ENCODE measurements around the gene PRKN. TPM values are rescaled to one million over a fixed set of nuclear protein-coding genes. Genes with fewer than 3 reads are reported as not detected.

PRKN gene
- total and polyA plus RNA-seq, 2 experiments from 2014 or later = 0.10 to 0.84 TPM

DNA sequence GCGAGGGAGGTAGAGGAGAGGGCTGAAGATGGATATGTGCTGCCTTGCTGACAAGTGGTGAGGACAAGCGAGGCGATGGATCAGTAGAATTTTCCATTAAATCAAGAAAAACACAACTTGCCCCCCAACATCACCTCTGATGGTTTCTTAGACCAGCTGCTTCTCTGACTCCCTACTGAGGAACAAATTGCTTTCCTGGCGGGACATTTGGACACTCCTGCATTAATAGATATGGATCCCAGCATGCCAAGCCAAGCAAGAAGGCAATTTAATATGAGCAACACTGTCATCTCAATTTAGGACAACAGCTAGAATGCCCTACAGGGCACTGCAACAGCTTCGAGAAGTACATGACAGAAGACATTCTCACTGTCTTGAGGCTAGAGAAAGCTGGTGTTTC, 1205.3 kb downstream of the PRKN start (continued):
- TF ChIP-seq, protein P1, sequence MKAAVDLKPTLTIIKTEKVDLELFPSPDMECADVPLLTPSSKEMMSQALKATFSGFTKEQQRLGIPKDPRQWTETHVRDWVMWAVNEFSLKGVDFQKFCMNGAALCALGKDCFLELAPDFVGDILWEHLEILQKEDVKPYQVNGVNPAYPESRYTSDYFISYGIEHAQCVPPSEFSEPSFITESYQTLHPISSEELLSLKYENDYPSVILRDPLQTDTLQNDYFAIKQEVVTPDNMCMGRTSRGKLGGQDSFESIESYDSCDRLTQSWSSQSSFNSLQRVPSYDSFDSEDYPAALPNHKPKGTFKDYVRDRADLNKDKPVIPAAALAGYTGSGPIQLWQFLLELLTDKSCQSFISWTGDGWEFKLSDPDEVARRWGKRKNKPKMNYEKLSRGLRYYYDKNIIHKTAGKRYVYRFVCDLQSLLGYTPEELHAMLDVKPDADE (IDR thresholded peaks at IDR 0.05) = no peak

DNA sequence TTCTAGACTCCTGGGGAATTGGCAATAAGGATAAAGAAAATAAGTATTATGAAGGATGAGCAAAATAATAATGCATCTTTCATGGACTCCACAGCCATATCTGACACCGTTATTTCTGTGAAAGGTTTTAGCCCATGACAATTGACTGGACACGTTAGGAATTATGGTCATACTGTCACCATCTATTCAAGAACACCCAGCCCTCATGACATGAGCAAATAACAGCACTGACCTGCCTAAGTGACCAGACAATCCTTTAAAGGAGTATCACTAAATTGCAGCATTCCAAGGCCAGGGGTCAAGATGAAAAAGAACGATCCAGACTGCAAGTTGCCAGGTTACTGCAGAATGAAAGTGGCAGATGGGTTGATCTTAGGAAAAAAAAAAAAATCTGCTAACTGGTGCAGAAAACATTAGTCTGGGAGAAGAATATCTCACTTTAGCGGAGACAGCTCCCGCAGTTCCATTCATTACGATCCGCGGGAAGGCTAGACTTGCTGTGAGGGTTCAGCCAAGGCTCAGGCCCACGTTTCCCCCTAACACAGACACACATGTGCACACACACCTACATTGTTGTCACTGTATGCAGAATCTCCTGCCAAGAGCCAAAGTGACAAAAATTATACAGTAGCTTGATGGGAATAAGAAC, 1216.0 kb downstream of the PRKN start:
- H3K27me3 Mint-ChIP-seq (ENCODE audit: insufficient read depth, low read depth, poor library complexity) = no peaks in the 10 kb centered on the region
- TF ChIP-seq, protein P2, sequence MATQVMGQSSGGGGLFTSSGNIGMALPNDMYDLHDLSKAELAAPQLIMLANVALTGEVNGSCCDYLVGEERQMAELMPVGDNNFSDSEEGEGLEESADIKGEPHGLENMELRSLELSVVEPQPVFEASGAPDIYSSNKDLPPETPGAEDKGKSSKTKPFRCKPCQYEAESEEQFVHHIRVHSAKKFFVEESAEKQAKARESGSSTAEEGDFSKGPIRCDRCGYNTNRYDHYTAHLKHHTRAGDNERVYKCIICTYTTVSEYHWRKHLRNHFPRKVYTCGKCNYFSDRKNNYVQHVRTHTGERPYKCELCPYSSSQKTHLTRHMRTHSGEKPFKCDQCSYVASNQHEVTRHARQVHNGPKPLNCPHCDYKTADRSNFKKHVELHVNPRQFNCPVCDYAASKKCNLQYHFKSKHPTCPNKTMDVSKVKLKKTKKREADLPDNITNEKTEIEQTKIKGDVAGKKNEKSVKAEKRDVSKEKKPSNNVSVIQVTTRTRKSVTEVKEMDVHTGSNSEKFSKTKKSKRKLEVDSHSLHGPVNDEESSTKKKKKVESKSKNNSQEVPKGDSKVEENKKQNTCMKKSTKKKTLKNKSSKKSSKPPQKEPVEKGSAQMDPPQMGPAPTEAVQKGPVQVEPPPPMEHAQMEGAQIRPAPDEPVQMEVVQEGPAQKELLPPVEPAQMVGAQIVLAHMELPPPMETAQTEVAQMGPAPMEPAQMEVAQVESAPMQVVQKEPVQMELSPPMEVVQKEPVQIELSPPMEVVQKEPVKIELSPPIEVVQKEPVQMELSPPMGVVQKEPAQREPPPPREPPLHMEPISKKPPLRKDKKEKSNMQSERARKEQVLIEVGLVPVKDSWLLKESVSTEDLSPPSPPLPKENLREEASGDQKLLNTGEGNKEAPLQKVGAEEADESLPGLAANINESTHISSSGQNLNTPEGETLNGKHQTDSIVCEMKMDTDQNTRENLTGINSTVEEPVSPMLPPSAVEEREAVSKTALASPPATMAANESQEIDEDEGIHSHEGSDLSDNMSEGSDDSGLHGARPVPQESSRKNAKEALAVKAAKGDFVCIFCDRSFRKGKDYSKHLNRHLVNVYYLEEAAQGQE (IDR thresholded peaks at IDR 0.05; ENCODE audit: unreplicated experiment) = no peak
- TF ChIP-seq STAT1 (IDR thresholded peaks at IDR 0.05; ENCODE audit: unreplicated experiment) = no peak
- no peak for TF ChIP-seq POLR2AphosphoS5 (IDR thresholded peaks at IDR 0.05; ENCODE audit: low read depth)
- no peak for TF ChIP-seq NANOG (IDR thresholded peaks at IDR 0.05; ENCODE audit: borderline replicate concordance)
- TF ChIP-seq, protein P1 (IDR thresholded peaks at IDR 0.05) = no peak
- TF ChIP-seq CREB1 (CRISPR knock-in tag; IDR thresholded peaks at IDR 0.05; ENCODE audit: low read depth) = no peak
- TF ChIP-seq ZNF114 (CRISPR knock-in tag; IDR thresholded peaks at IDR 0.05) = no peak
- TF ChIP-seq, protein P3, sequence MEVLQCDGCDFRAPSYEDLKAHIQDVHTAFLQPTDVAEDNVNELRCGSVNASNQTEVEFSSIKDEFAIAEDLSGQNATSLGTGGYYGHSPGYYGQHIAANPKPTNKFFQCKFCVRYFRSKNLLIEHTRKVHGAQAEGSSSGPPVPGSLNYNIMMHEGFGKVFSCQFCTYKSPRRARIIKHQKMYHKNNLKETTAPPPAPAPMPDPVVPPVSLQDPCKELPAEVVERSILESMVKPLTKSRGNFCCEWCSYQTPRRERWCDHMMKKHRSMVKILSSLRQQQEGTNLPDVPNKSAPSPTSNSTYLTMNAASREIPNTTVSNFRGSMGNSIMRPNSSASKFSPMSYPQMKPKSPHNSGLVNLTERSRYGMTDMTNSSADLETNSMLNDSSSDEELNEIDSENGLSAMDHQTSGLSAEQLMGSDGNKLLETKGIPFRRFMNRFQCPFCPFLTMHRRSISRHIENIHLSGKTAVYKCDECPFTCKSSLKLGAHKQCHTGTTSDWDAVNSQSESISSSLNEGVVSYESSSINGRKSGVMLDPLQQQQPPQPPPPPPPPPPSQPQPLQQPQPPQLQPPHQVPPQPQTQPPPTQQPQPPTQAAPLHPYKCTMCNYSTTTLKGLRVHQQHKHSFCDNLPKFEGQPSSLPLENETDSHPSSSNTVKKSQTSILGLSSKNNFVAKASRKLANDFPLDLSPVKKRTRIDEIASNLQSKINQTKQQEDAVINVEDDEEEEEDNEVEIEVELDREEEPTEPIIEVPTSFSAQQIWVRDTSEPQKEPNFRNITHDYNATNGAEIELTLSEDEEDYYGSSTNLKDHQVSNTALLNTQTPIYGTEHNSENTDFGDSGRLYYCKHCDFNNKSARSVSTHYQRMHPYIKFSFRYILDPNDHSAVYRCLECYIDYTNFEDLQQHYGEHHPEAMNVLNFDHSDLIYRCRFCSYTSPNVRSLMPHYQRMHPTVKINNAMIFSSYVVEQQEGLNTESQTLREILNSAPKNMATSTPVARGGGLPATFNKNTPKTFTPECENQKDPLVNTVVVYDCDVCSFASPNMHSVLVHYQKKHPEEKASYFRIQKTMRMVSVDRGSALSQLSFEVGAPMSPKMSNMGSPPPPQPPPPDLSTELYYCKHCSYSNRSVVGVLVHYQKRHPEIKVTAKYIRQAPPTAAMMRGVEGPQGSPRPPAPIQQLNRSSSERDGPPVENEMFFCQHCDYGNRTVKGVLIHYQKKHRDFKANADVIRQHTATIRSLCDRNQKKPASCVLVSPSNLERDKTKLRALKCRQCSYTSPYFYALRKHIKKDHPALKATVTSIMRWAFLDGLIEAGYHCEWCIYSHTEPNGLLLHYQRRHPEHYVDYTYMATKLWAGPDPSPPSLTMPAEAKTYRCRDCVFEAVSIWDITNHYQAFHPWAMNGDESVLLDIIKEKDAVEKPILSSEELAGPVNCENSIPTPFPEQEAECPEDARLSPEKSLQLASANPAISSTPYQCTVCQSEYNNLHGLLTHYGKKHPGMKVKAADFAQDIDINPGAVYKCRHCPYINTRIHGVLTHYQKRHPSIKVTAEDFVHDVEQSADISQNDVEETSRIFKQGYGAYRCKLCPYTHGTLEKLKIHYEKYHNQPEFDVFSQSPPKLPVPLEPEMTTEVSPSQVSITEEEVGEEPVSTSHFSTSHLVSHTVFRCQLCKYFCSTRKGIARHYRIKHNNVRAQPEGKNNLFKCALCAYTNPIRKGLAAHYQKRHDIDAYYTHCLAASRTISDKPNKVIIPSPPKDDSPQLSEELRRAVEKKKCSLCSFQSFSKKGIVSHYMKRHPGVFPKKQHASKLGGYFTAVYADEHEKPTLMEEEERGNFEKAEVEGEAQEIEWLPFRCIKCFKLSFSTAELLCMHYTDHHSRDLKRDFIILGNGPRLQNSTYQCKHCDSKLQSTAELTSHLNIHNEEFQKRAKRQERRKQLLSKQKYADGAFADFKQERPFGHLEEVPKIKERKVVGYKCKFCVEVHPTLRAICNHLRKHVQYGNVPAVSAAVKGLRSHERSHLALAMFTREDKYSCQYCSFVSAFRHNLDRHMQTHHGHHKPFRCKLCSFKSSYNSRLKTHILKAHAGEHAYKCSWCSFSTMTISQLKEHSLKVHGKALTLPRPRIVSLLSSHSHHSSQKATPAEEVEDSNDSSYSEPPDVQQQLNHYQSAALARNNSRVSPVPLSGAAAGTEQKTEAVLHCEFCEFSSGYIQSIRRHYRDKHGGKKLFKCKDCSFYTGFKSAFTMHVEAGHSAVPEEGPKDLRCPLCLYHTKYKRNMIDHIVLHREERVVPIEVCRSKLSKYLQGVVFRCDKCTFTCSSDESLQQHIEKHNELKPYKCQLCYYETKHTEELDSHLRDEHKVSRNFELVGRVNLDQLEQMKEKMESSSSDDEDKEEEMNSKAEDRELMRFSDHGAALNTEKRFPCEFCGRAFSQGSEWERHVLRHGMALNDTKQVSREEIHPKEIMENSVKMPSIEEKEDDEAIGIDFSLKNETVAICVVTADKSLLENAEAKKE (CRISPR knock-in tag; IDR thresholded peaks at IDR 0.05) = no peak
- TF ChIP-seq EZH2 (IDR thresholded peaks at IDR 0.05; ENCODE audit: low read depth, unreplicated experiment) = no peak
- no peak for TF ChIP-seq ZNF331 (CRISPR knock-in tag; IDR thresholded peaks at IDR 0.05; ENCODE audit: low read depth)
- no peak for TF ChIP-seq JUNB (IDR thresholded peaks at IDR 0.05; ENCODE audit: unreplicated experiment)
- TF ChIP-seq EZH2phosphoT487 (IDR thresholded peaks at IDR 0.05; ENCODE audit: unreplicated experiment) = no peak

More for the DNA sequence above, 1216.0 kb downstream of the PRKN start:
- H3K4me1 ChIP-seq (ENCODE audit: insufficient read depth) = no peaks in the 10 kb centered on the region
- H3K9me2 ChIP-seq (ENCODE audit: insufficient read depth) = no peaks in the 10 kb centered on the region
- ATAC-seq = no peak
- H2AFZ ChIP-seq = no peak overlapping the region
- Mint-ChIP-seq H3K9me3 (no peaks in the 10 kb centered on the region), H3K4me1 (no peaks in the 10 kb centered on the region; the same call in 2 of the 3 replicates), H3K27ac (no peak overlapping the region), H3K36me3 (ENCODE audit: low read depth) (no peaks in the 10 kb centered on the region), H3K4me3 (no peak overlapping the region)
- no peak overlapping the region for H3K4me3 ChIP-seq
- no peak overlapping the region for H3K27ac ChIP-seq (ENCODE audit: low read depth)
- H3K36me3 ChIP-seq (ENCODE audit: insufficient read depth) = no peaks in the 10 kb centered on the region; the same call in 1 of the 2 replicates
- H3K27me3 ChIP-seq (ENCODE audit: insufficient read depth) = no peaks in the 10 kb centered on the region
- no peaks in the 10 kb centered on the region for H3F3A ChIP-seq (replicated peaks; ENCODE audit: low read depth)
- DNase-seq (ENCODE audit: low spot score) = no peak
- H3K79me2 ChIP-seq (replicated peaks; ENCODE audit: insufficient read depth) = no peaks in the 10 kb centered on the region
- no peaks in the 10 kb centered on the region for H4K20me1 ChIP-seq (replicated peaks; ENCODE audit: insufficient read depth)
- no peak overlapping the region for H3K4me2 ChIP-seq

Measured in GM23338 (cell line).